NCI-H2196 (cell line): ENCODE results near the gene GCM1.
"Not testable (repeated sequence)": the region's sequence is repeated elsewhere in the genome, so short reads cannot be mapped to it uniquely, and the experiment has no call there.

Experiments used
- DNase-seq: peaks from one replicate; lab custom pipeline; 2025; ENCODE audit not compliant: unreplicated experiment; lab: John Stamatoyannopoulos, UW

Gene GCM1

GRCh38 chr6:53148684-53149083 lies at the start of gene GCM1:
Gene GCM1, minus strand, starts transcription at chr6:53148841. Its CDS starts 3,209 bp downstream, at chr6:53145632.
- peak; percentile 3 for DNase-seq

- no peak for DNase-seq
Observed at GRCh38 chr6:53197553-53197952, 48.9 kb upstream of the GCM1 start.

GRCh38 chr6:53195048-53195447 lies 46.4 kb upstream of the GCM1 start:
- DNase-seq = no peak

- DNase-seq = peak; percentile 72
Observed at GRCh38 chr6:53192682-53193188, 44.1 kb upstream of the GCM1 start.

- DNase-seq = no peak
Observed at GRCh38 chr6:53189554-53189953, 40.9 kb upstream of the GCM1 start.

GRCh38 chr6:53188833-53189232 lies 40.2 kb upstream of the GCM1 start:
- DNase-seq = no peak

- DNase-seq = no peak
Observed at GRCh38 chr6:53180678-53181077, 32.0 kb upstream of the GCM1 start.

GRCh38 chr6:53179961-53180651 lies 31.5 kb upstream of the GCM1 start:
- peak; percentile 88 for DNase-seq

GRCh38 chr6:53178837-53179432 lies 30.3 kb upstream of the GCM1 start:
- no peak for DNase-seq

GRCh38 chr6:53175027-53175426 lies 26.4 kb upstream of the GCM1 start:
- peak; percentile 27 for DNase-seq

GRCh38 chr6:53172468-53172803 lies 23.8 kb upstream of the GCM1 start:
- DNase-seq = no peak

- DNase-seq = peak; percentile 86
Observed at GRCh38 chr6:53171605-53172467, 23.2 kb upstream of the GCM1 start.

GRCh38 chr6:53168516-53169267 lies 20.1 kb upstream of the GCM1 start:
- no peak for DNase-seq

GRCh38 chr6:53165293-53165692 lies 16.7 kb upstream of the GCM1 start:
- DNase-seq = no peak

GRCh38 chr6:53162606-53163005 lies 14.0 kb upstream of the GCM1 start:
- no peak for DNase-seq

GRCh38 chr6:53161481-53162009 lies 12.9 kb upstream of the GCM1 start:
- DNase-seq = no peak

GRCh38 chr6:53159558-53159957 lies 10.9 kb upstream of the GCM1 start:
- no peak for DNase-seq

- DNase-seq = not testable (repeated sequence)
Observed at GRCh38 chr6:53158076-53158475, 9.4 kb upstream of the GCM1 start.

- DNase-seq = not testable (repeated sequence)
Observed at GRCh38 chr6:53155279-53155678, 6.6 kb upstream of the GCM1 start.

GRCh38 chr6:53154794-53155193 lies 6.2 kb upstream of the GCM1 start:
- no peak for DNase-seq

GRCh38 chr6:53154071-53154470 lies 5.4 kb upstream of the GCM1 start:
- no peak for DNase-seq
